ENCODE data around the gene ELL2. TPM values are rescaled to one million over a fixed set of nuclear protein-coding genes. Genes with fewer than 3 reads are reported as not detected.

The ELL2 gene
- polyA plus RNA-seq, 1 donor from 2014 or later = 1.4 TPM

- H3K27me3 ChIP-seq (ENCODE audit: insufficient read depth, low read depth, low read length) = no peaks in the 10 kb centered on the region
- no peak overlapping the region for H3K4me2 ChIP-seq (ENCODE audit: low read length)
- no peak for TF ChIP-seq EZH2 (IDR thresholded peaks at IDR 0.05; ENCODE audit: borderline replicate concordance, insufficient read depth, low read length, poor library complexity, severe bottlenecking)
- TF ChIP-seq REST (IDR thresholded peaks at IDR 0.05; ENCODE audit: borderline replicate concordance) = no peak
- no peak overlapping the region for H3K27ac ChIP-seq (ENCODE audit: low read length)
- H4K20me1 ChIP-seq (ENCODE audit: insufficient read depth) = no peaks in the 10 kb centered on the region
- no peaks in the 10 kb centered on the region for H3K36me3 ChIP-seq (ENCODE audit: insufficient read depth, low read length)
- no peaks in the 10 kb centered on the region for H3F3A ChIP-seq (ENCODE audit: insufficient read depth, low read length, poor library complexity, severe bottlenecking)
- no peak overlapping the region for H2AFZ ChIP-seq (ENCODE audit: low read depth, low read length)
- H3K79me2 ChIP-seq (replicated peaks; ENCODE audit: insufficient read depth, low read length) = no peaks in the 10 kb centered on the region
- H3K9ac ChIP-seq (ENCODE audit: low read length) = no peak overlapping the region
- no peaks in the 10 kb centered on the region for H3K9me3 ChIP-seq (ENCODE audit: low read length)
- no peaks in the 10 kb centered on the region for H3K9me2 ChIP-seq (ENCODE audit: insufficient read depth, low read length)
- H3K4me3 ChIP-seq (ENCODE audit: low read length) = no peak overlapping the region
Measured at GRCh38 chr5:95983080-95983479, 21.4 kb upstream of the ELL2 start.

DNA sequence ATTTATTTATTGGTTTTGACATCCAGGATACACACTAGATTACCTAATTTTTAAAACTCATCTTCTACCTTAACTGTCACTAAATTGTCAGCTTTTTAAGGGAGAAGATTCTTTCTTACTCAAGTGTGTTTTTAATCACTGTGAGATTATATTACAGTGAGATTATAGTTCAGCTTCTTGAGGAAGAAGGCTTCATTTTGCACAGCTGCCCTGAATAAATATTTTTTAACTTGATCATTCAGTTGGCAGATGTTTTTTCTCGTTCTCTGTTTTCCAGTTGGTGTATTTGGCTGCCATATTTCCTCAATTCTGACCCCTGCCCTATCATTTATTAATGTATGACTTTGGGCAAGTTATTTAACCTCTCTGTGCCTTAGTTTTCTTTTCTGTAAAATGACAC, 15.0 kb upstream of the ELL2 start:
- TF ChIP-seq MXI1 (conservative IDR thresholded peaks at IDR 0.05; ENCODE audit: poor library complexity, severe bottlenecking) (no peak), REST (IDR thresholded peaks at IDR 0.05; ENCODE audit: borderline replicate concordance) (no peak), EZH2 (IDR thresholded peaks at IDR 0.05; ENCODE audit: borderline replicate concordance, insufficient read depth, low read length, poor library complexity, severe bottlenecking) (no peak), POLR2AphosphoS5 (IDR thresholded peaks at IDR 0.05) (no peak), RAD21 (conservative IDR thresholded peaks at IDR 0.05) (no peak), EP300 (conservative IDR thresholded peaks at IDR 0.05; ENCODE audit: poor library complexity, severe bottlenecking) (no peak), TAF1 (IDR thresholded peaks at IDR 0.05; ENCODE audit: low read depth) (no peak), SMC3 (conservative IDR thresholded peaks at IDR 0.05; ENCODE audit: poor library complexity) (no peak)
- TF ChIP-seq, protein P1, sequence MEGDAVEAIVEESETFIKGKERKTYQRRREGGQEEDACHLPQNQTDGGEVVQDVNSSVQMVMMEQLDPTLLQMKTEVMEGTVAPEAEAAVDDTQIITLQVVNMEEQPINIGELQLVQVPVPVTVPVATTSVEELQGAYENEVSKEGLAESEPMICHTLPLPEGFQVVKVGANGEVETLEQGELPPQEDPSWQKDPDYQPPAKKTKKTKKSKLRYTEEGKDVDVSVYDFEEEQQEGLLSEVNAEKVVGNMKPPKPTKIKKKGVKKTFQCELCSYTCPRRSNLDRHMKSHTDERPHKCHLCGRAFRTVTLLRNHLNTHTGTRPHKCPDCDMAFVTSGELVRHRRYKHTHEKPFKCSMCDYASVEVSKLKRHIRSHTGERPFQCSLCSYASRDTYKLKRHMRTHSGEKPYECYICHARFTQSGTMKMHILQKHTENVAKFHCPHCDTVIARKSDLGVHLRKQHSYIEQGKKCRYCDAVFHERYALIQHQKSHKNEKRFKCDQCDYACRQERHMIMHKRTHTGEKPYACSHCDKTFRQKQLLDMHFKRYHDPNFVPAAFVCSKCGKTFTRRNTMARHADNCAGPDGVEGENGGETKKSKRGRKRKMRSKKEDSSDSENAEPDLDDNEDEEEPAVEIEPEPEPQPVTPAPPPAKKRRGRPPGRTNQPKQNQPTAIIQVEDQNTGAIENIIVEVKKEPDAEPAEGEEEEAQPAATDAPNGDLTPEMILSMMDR (IDR thresholded peaks at IDR 0.05; ENCODE audit: poor library complexity, severe bottlenecking) = no peak
- no peaks in the 10 kb centered on the region for H3K79me2 ChIP-seq (replicated peaks; ENCODE audit: insufficient read depth, low read length)
- no peak overlapping the region for H3K27ac ChIP-seq (ENCODE audit: low read length)
- no peak overlapping the region for H3K4me2 ChIP-seq (ENCODE audit: low read length)
- no peak overlapping the region for H3K4me3 ChIP-seq (ENCODE audit: low read length)
- no peaks in the 10 kb centered on the region for H3K9me3 ChIP-seq (ENCODE audit: low read length)
- H2AFZ ChIP-seq (ENCODE audit: low read depth, low read length) = no peak overlapping the region
- peaks cover 3% of the 10 kb centered on the region for H3F3A ChIP-seq (ENCODE audit: insufficient read depth, low read length, poor library complexity, severe bottlenecking)
- H4K20me1 ChIP-seq (ENCODE audit: insufficient read depth) = no peaks in the 10 kb centered on the region
- no peak overlapping the region for H3K9ac ChIP-seq (ENCODE audit: low read length)
- no peaks in the 10 kb centered on the region for H3K27me3 ChIP-seq (ENCODE audit: insufficient read depth, low read depth, low read length)
- H3K36me3 ChIP-seq (ENCODE audit: insufficient read depth, low read length) = no peaks in the 10 kb centered on the region
- no peaks in the 10 kb centered on the region for H3K9me2 ChIP-seq (ENCODE audit: insufficient read depth, low read length)

Measured in neural cell (in vitro differentiated cells).